Activated naive CD4-positive, alpha-beta T cell treated with anti-CD3 and anti-CD28 coated beads for 36 hours (primary cell): Measurements from ENCODE around the gene ARRDC2. TPM values are rescaled to one million over a fixed set of nuclear protein-coding genes. Genes with fewer than 3 reads are reported as not detected.
"Not testable (repeated sequence)": the region's sequence is repeated elsewhere in the genome, so short reads cannot be mapped to it uniquely, and the experiment has no call there.

Source experiments
- CTCF ChIA-PET: fragments of 350-600 bp; sonication (Branson Sonifier 250); formaldehyde crosslinking; loops from one replicate; lab custom pipeline; 2021; ENCODE audit warnings: antibody characterized with exemption; lab: Charles Lee
- DNase-seq: peaks from one replicate; pipeline ENCODE4 v3.0.0-alpha.2; 2020
- H3K27ac Mint-ChIP-seq: one replicate; pipeline ENCODE4 v1.8.0; 2021; ENCODE audit warnings: mild to moderate bottlenecking, mixed read lengths
- H3K27me3 Mint-ChIP-seq: one replicate; pipeline ENCODE4 v1.8.0; 2021; ENCODE audit warnings: low read depth, mixed read lengths
- H3K36me3 Mint-ChIP-seq: one replicate; pipeline ENCODE4 v1.8.0; 2021; ENCODE audit warnings: low read depth, mixed read lengths
- H3K4me1 Mint-ChIP-seq: one replicate; pipeline ENCODE4 v1.8.0; 2021; ENCODE audit warnings: low read depth, mixed read lengths
- H3K4me3 Mint-ChIP-seq: one replicate; pipeline ENCODE4 v1.8.0; 2021; ENCODE audit warnings: mild to moderate bottlenecking, moderate library complexity, mixed read lengths
- H3K9me3 Mint-ChIP-seq: one replicate; pipeline ENCODE4 v1.8.0; 2021; ENCODE audit warnings: mixed read lengths
- intact Hi-C: fragments of 100-400 bp; cut with micrococcal nuclease; formaldehyde crosslinking; loops from one replicate; pipeline ENCODE4 v1.15.1; 2023
- total RNA-seq, 2 experiments: library from RNA; stranded (reverse); gene quantifications; one replicate each; pipeline ENCODE4 v1.2.3, GENCODE V29; 2021

Gene ARRDC2
- total RNA-seq, 2 experiments from 2014 or later, result 17.7 to 19.0 TPM

DNA sequence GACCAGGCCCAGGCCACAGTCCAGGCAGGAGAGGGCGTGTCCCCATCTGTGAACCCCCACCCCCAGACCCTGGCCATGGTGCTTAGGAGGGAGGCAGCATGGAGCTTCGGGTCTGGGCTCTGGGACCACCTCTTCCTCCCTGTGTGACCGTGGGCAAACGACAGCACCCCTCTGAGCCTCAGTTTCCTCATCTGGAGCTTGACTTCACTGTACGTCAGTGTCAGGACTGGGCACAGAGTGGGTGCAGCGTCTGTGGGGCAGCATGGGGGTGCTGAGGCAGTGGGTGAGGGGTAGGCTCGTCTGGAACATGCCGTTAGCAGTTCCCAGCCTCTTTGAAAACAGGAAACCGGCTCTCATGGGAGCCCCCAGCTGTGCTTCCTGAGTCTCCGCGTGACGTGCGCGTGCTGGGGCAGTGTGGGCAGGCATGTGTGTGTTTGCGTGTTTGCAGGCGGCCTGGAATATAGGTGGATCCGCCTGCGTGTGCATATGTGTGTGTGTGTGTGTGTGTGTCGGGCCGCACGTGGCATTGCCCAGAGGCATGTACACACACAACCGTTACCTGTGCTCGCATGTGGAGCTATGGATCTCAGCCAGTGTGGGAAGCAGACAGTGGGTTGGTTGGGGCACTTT, 15.8 kb downstream of the ARRDC2 start:
- peaks cover 52% of the 10 kb centered on the region for H3K4me1 Mint-ChIP-seq
- CTCF ChIA-PET, result interaction anchor here (0.5 to 2.5 kb wide), 13 partner anchors 13 to 181 kb away, joined by 3 to 8 read pairs (median 4); partner anchors contain the start of gene ARRDC2
- H3K27me3 Mint-ChIP-seq, result no peaks in the 10 kb centered on the region
- no peaks in the 10 kb centered on the region for H3K9me3 Mint-ChIP-seq
- no peaks in the 10 kb centered on the region for H3K36me3 Mint-ChIP-seq
- peak overlapping the region; percentile 74 for H3K4me3 Mint-ChIP-seq
- peak overlapping the region; percentile 85 for H3K27ac Mint-ChIP-seq
- DNase-seq, result peak; percentile 78
- intact Hi-C loops, result loop anchor here (2.0 to 5.0 kb wide), 3 partner anchors 15 to 64 kb away; partner anchors contain the start of genes ARRDC2 and IL12RB1

DNA sequence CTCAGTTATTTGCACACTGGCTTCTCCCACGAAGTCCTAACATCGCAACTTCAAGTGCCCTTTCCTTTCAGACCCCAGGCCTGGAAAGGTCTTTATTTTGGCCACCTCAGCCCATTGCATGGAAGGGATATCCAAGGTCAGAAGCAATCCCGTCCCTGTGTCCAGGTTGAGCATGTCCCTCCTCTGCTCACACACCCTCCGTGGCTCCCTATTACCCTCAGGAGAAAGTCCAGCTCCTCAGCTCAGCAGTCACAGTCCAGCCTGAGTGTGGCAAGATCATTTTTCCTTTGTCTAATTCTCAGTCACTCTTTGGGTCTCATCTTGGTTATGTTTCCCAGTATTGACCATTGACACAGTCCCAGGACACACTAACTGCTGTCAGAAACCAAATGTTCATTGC, 19.2 kb downstream of the ARRDC2 start:
- CTCF ChIA-PET, result interaction anchor here (0.6 to 1.4 kb wide), 3 partner anchors 9 to 94 kb away, joined by 3 to 6 read pairs (median 3); partner anchors contain the start of gene CCDC124
- Mint-ChIP-seq H3K27ac (no peak overlapping the region), H3K4me1 (peaks cover 38% of the 10 kb centered on the region), H3K27me3 (no peaks in the 10 kb centered on the region), H3K9me3 (no peaks in the 10 kb centered on the region), H3K4me3 (no peak overlapping the region), H3K36me3 (no peaks in the 10 kb centered on the region)
- intact Hi-C loops, result no loop called here
- DNase-seq, result no peak

DNA sequence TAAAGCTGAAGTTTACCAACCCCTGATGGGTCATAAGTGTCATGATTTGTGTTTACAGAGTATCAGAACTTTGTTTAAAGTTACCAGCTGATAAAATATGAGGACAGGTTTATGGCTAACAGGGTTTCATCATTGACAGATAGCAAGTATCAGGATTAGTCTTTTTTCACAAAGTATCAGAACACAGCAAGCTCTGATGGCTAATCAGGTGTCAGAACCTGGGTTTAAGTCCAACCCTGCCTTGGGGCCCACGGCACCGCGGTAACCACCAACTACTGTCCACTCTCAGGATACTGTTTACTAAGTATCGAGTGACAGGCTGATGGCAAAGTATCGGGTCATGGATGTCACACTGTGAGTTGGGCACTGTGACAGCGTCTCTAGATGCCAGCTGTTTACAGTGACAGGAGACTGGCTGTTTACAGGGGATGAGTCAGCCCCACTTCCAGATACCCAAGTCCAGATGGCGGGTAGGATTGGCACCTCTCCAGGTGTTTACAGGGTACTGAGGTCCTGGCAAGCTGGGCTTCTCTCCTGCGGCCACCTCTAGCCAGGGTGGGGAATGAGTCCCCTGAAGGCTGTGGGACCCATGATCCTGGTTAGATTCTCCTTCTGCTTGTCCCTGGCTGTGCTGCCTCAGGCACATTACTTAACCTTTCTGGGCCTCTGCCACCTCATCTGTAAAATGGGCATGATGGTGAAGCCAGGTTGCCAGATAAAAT, 21.8 kb downstream of the ARRDC2 start:
- CTCF ChIA-PET, result no interaction called here
- Mint-ChIP-seq H3K4me1 (peaks cover 17% of the 10 kb centered on the region), H3K27ac (no peak overlapping the region), H3K36me3 (no peaks in the 10 kb centered on the region), H3K27me3 (no peaks in the 10 kb centered on the region), H3K4me3 (no peak overlapping the region), H3K9me3 (no peaks in the 10 kb centered on the region)
- intact Hi-C loops, result no loop called here
- DNase-seq, result no peak

DNA sequence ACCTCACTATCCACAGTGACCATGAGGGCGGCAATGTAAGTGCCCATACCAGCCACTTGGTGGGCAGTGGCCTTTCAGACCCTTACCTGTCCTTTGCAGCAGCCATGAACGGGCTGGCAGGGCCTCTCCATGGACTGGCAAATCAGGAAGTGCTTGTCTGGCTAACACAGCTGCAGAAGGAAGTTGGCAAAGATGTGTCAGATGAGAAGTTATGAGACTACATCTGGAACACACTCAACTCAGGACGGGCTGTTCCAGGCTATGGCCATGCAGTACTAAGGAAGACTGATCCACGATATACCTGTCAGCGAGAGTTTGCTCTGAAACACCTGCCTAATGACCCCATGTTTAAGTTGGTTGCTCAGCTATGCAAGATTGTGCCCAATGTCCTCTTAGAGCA, 23.4 kb downstream of the ARRDC2 start:
- H3K27me3 Mint-ChIP-seq, DNase-seq, H3K36me3 Mint-ChIP-seq, CTCF ChIA-PET, H3K4me3 Mint-ChIP-seq, intact Hi-C loops, H3K9me3 Mint-ChIP-seq, H3K27ac Mint-ChIP-seq: not testable (repeated sequence)
- peaks cover 14% of the 10 kb centered on the region for H3K4me1 Mint-ChIP-seq

DNA sequence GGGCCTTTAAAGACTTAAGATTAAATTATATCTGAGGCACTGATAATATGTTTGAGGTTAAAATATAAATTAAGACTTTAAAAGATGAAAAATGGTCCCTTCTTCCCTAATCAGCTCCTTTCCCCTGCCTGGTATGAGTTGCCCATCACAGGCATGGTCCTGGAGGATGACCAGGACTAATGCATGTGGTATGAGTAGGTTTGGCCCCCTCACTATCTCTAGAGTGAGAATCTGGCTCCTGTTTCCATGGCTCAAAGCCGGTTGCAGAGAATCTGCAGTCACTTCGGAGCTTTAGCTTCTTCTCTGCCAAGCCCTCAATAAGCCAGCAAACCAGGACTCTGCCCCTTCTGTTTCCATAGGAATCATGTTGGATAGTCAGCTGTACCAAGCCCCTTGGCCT, 24.1 kb downstream of the ARRDC2 start:
- H3K36me3 Mint-ChIP-seq, CTCF ChIA-PET, intact Hi-C loops, H3K4me3 Mint-ChIP-seq, H3K27me3 Mint-ChIP-seq, H3K27ac Mint-ChIP-seq, DNase-seq, H3K9me3 Mint-ChIP-seq: not testable (repeated sequence)
- H3K4me1 Mint-ChIP-seq, result peaks cover 14% of the 10 kb centered on the region

DNA sequence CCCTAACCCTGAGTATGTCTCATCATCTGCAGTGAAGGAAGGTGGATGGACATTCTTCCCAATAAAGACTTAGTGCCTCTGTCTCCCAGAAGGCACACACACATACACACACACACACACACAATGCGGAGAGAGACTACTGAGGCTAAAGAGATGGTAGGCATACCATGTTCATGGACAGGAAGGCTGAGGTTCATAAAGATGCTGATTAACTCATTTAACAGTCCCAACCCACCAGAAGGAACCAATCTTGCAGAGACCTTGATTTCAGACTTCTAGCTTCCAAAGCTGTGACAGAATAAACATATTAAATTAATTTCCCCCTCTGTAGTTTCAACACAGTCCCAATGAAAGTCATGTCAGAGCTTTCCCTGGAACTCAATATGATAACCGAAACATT, 33.1 kb downstream of the ARRDC2 start:
- intact Hi-C loops, result no loop called here
- no peak for DNase-seq
- H3K4me1 Mint-ChIP-seq, result peaks cover 32% of the 10 kb centered on the region
- H3K36me3 Mint-ChIP-seq, result no peaks in the 10 kb centered on the region
- H3K27me3 Mint-ChIP-seq, result peaks cover 3% of the 10 kb centered on the region
- CTCF ChIA-PET, result interaction anchor here (1.2 kb wide), 1 partner anchor 33 kb away, joined by 3 read pairs; the partner anchor contains the start of gene ARRDC2
- H3K27ac Mint-ChIP-seq, result no peak overlapping the region
- peaks cover 2% of the 10 kb centered on the region for H3K9me3 Mint-ChIP-seq
- no peak overlapping the region for H3K4me3 Mint-ChIP-seq

DNA sequence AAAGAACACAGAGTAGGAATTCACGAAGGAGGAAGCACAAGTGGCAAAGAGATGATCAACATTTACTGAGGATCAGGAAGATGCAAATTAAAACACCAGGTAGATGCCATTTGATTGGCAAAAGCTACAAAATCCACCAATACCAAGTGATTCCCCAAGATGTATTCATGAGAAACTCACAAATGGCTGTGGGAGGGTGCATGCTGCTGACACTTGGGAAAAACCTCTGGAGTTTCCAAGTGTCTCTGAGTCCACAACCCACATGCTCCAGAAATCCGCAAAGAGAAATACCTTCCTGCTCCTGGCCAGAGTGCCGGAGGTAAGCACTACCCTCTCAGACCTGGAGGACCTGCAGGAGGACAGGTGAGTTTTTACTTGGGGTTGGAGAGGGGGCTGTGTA, 35.7 kb downstream of the ARRDC2 start:
- Mint-ChIP-seq H3K27me3 (peaks cover 3% of the 10 kb centered on the region), H3K36me3 (no peaks in the 10 kb centered on the region), H3K4me1 (peaks cover 40% of the 10 kb centered on the region), H3K4me3 (no peak overlapping the region), H3K9me3 (peaks cover 2% of the 10 kb centered on the region), H3K27ac (no peak overlapping the region)
- CTCF ChIA-PET, result interaction anchor here (1.9 kb wide), 1 partner anchor 31 kb away, joined by 6 read pairs; no protein-coding TSS in a partner anchor
- intact Hi-C loops, result loop anchor here (2.0 kb wide), 1 partner anchor 45 kb away; no protein-coding TSS in a partner anchor
- no peak for DNase-seq

DNA sequence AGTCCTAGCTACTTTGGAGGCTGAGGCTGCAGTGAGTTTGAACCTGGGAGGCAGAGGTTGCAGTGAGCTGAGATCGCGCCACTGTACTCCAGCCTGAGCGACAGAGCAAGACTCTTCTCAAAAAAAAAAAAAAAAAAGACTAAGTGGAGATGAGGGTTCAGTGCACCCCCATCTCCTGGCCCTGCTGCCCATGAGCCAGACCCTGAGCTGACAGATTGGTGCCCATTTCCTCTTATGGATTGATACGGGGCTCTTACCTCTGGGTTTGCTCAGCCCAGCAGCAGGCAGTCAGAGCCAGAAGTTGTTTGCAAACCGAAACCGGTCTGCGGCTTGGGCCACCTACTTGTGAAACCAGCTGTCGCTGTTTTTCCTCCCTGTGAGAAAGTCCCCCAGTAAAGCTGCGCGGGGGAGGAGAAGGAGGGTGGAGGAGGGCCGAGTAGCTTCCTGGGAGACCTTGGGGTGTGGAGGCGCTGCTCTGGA, 36.9 kb downstream of the ARRDC2 start:
- H3K4me1 Mint-ChIP-seq, result peaks cover 42% of the 10 kb centered on the region
- H3K9me3 Mint-ChIP-seq, result peaks cover 2% of the 10 kb centered on the region
- peak; percentile 98 for DNase-seq
- peaks cover 3% of the 10 kb centered on the region for H3K27me3 Mint-ChIP-seq
- CTCF ChIA-PET, result interaction anchor here (0.6 to 2.0 kb wide), 13 partner anchors 14 to 577 kb away, joined by 3 to 6 read pairs (median 3); no protein-coding TSS in a partner anchor
- no peaks in the 10 kb centered on the region for H3K36me3 Mint-ChIP-seq
- intact Hi-C loops, result loop anchor here (1.0 to 2.0 kb wide), 4 partner anchors 13 to 98 kb away; no protein-coding TSS in a partner anchor
- peak overlapping the region; percentile 64 for H3K4me3 Mint-ChIP-seq
- H3K27ac Mint-ChIP-seq, result peak overlapping the region; percentile 21

DNA sequence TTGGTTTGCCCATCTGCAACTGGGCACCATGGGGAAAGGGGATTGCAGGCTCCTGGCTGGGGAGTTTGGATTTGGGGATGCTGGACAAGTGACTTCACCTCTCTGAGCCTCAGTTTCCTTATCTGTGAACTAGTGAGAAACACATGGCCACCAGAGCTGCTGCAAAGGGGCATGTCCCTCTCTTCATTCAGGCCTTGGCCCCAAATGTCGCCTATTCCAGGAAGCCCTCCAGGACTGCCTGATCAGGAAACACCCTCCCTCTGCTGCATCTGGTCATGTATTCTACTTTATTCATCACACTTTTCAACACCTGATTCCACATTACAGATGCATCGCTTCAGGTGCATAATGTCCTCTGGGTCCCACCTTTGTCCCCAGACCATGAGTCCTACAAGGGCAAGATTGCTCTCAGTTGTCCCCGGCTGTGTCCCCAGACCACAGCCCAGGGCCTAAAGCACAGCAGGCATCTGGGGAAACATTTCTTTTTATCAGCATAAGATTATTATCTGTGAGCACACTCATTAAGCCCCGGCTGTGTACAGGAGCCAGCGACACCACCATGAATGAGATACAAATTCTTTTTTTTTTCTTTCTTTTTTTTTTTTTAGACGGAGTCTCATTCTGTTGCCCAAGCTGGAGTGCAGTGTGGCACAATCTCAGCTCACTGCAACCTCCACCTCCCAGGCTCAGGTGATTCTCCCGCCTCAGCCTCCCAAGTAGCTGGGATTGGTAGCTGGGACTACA, 37.5 kb downstream of the ARRDC2 start:
- Mint-ChIP-seq H3K27me3 (peaks cover 3% of the 10 kb centered on the region), H3K9me3 (peaks cover 2% of the 10 kb centered on the region), H3K4me3 (peak overlapping the region; percentile 64), H3K36me3 (no peaks in the 10 kb centered on the region), H3K27ac (peak overlapping the region; percentile 21), H3K4me1 (peaks cover 47% of the 10 kb centered on the region)
- intact Hi-C loops, result loop anchor here (1.0 to 2.0 kb wide), 4 partner anchors 13 to 98 kb away; no protein-coding TSS in a partner anchor
- CTCF ChIA-PET, result interaction anchor here (0.8 to 2.0 kb wide), 8 partner anchors 18 to 109 kb away, joined by 3 to 6 read pairs (median 3); no protein-coding TSS in a partner anchor
- DNase-seq, result no peak

DNA sequence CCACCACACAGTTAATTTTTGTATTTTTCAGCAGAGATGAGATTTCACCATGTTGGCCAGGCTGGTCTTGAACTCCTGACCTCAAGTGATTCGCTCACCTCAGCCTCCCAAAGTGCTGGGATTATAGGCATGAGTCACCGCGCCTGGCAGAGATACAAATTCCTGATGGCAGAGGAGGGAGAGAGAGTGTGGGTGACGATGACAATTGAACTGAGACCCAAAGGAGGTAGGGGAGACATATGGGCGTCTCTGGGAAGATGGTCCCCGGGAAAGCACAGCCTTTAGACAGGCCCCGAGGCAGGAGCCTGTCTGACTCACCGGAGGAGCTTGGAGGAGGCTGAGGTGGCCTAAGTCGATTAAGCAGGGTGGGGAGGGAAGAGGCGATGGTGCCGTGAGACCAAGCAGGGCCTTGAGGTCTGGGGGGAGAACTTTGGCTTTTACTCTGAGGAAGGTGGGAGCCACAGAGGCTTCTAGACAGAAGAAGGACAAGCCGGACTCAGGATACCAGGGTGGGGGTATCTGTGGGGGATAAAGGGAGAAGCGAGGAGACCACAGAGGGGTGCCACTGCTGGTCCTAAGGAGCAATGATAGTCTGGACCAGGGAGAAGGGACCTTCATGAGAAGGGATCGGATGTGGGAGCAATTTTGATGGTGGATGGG, 38.2 kb downstream of the ARRDC2 start:
- no peak overlapping the region for H3K4me3 Mint-ChIP-seq
- H3K36me3 Mint-ChIP-seq, result no peaks in the 10 kb centered on the region
- peak; percentile 36 for DNase-seq
- H3K4me1 Mint-ChIP-seq, result peaks cover 50% of the 10 kb centered on the region
- no peaks in the 10 kb centered on the region for H3K9me3 Mint-ChIP-seq
- intact Hi-C loops, result no loop called here
- peaks cover 3% of the 10 kb centered on the region for H3K27me3 Mint-ChIP-seq
- no peak overlapping the region for H3K27ac Mint-ChIP-seq
- CTCF ChIA-PET, result interaction anchor here (1.2 to 2.0 kb wide), 3 partner anchors 13 to 22 kb away, joined by 3 to 5 read pairs (median 5); no protein-coding TSS in a partner anchor

DNA sequence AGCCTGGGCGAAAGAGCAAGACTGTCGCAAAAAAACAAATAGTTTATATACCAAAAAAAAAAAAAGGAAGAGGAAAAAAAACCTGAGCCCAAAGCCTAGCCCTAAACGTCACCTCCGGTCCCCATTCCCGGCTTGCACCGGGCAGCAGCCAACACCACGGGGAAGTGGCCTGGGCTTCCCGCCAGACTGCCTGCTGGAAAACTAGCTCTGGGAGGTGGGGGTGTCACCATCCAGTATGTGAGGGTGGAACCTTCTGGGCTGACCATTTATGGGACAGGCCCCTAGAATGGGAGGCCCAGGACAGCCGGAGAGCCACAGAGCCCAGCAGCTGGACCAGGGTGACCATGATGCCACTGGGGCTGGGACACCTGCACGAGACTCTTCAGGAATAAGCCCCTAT, 41.4 kb downstream of the ARRDC2 start:
- no peaks in the 10 kb centered on the region for H3K36me3 Mint-ChIP-seq
- CTCF ChIA-PET, result interaction anchor here (0.6 to 0.9 kb wide), 3 partner anchors 39 to 53 kb away, joined by 4 to 8 read pairs (median 5); no protein-coding TSS in a partner anchor
- peaks cover 42% of the 10 kb centered on the region for H3K4me1 Mint-ChIP-seq
- H3K27me3 Mint-ChIP-seq, result no peaks in the 10 kb centered on the region
- intact Hi-C loops, result no loop called here
- H3K9me3 Mint-ChIP-seq, result no peaks in the 10 kb centered on the region
- no peak for DNase-seq
- H3K4me3 Mint-ChIP-seq, result no peak overlapping the region
- H3K27ac Mint-ChIP-seq, result no peak overlapping the region
